ENCODE results near the gene SVOPL. TPM values are rescaled to one million over a fixed set of nuclear protein-coding genes. Genes with fewer than 3 reads are reported as not detected.

The SVOPL gene
- total RNA-seq, 4 donors from 2014 or later: 0.28 to 1.5 TPM; not detected in 2

DNA sequence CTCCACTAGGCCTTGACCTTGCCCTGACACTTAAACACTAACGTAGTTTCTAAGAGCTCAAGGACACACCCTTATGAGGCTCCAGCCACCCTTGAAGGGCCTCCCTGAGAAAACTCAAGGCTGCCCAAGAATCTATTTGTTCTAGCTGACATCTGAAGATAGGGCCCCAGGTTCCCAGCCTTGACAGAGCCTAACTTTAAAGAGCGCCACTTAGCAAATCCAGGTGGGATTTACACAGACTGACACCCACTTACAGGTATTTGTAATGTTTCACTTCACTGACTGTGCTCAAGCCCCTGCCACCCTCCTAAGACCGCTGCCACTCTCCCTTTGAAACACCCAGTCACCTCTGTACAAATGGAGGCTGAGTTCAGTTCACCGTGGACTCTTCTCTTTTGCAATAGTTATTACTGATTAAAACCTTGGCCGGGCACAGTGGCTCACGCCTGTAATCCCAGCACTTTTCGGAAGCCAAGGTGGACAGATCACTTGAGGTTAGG lies 90.4 kb downstream of the SVOPL start:
- no peak for DNase-seq
- no peak for TF ChIP-seq POLR2A (IDR thresholded peaks at IDR 0.05)
- TF ChIP-seq, protein P1, sequence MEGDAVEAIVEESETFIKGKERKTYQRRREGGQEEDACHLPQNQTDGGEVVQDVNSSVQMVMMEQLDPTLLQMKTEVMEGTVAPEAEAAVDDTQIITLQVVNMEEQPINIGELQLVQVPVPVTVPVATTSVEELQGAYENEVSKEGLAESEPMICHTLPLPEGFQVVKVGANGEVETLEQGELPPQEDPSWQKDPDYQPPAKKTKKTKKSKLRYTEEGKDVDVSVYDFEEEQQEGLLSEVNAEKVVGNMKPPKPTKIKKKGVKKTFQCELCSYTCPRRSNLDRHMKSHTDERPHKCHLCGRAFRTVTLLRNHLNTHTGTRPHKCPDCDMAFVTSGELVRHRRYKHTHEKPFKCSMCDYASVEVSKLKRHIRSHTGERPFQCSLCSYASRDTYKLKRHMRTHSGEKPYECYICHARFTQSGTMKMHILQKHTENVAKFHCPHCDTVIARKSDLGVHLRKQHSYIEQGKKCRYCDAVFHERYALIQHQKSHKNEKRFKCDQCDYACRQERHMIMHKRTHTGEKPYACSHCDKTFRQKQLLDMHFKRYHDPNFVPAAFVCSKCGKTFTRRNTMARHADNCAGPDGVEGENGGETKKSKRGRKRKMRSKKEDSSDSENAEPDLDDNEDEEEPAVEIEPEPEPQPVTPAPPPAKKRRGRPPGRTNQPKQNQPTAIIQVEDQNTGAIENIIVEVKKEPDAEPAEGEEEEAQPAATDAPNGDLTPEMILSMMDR (IDR thresholded peaks at IDR 0.05): no peak

DNA sequence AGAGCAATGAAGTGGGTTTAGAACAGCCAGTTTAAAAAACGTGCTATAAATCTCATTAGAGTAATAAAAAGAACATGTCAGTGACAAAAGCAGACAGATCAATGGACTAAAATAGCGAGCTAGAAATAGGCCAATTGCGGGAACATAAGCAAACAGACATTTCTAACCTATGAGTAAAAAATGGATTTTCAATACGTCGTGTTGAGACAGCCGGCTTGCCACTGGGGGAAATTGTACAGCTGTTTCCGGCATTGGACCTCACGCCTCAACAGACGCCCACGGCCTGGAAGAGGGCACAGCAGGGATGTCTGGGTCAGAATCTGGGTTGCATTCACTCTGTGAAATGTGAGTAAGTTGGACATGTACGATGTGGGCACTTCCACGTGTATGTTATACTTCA lies 92.9 kb downstream of the SVOPL start:
- TF ChIP-seq, protein P1 (IDR thresholded peaks at IDR 0.05): no peak
- TF ChIP-seq POLR2A (IDR thresholded peaks at IDR 0.05): no peak
- H3K27me3 ChIP-seq: no peaks in the 10 kb centered on the region
- H3K4me3 ChIP-seq: no peak overlapping the region
- H3K9me3 ChIP-seq: no peaks in the 10 kb centered on the region
- H3K36me3 ChIP-seq: no peaks in the 10 kb centered on the region
- no peaks in the 10 kb centered on the region for H3K4me1 ChIP-seq
- DNase-seq: no peak
- intact Hi-C loops (cut with DNase I; ENCODE audit: low total_unique reads): no loop called here
- H3K27ac ChIP-seq: no peak overlapping the region

More for the DNA sequence above, 90.4 kb downstream of the SVOPL start:
- Histone ChIP-seq H3K4me1 (no peaks in the 10 kb centered on the region), H3K4me3 (no peak overlapping the region), H3K27me3 (no peaks in the 10 kb centered on the region), H3K9me3 (no peaks in the 10 kb centered on the region), H3K27ac (no peak overlapping the region), H3K36me3 (no peaks in the 10 kb centered on the region)
- intact Hi-C loops (cut with DNase I; ENCODE audit: low total_unique reads): no loop called here

DNA sequence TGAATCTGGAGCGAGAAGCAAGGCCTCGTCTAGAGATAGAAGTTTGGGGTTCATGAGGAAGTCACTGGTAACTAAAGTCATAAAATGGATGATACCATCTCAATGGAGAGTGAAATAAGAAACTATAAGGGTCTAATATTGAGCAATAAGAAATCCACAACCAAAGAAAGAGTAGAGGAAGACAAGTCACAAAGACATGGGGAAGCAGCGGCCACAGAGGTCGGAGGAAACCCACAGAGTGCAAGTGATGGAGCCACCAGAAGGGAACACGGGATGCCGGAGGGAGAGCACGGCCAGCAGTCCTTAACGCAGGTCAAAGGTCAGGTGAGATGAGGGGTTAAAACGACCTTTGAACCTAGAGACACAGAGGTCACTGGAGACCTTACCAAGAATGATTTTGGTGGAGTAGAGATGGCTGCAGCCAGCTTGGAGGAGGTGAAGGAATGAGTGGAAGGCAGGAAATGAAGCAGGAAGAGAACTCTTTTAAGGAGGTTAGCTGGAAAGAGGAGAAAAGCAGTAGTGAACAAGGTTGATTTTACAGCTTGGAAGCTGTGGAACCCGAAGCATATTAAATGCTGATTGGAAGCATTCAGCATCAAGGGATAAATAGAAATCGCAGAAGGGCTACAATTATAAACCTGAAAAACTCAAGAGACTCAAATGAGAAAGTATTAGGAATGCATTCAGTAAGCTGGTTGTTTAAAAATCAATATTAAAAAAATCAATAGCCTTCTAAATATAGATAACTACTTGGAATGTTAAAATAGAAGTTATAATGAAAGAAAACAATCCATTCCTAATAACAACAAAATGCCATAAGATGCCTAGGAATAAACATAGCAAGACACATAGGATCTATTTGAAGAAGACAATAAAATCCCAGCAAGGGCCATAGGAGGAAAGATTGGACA lies 93.7 kb downstream of the SVOPL start:
- no peak for DNase-seq
- no peak overlapping the region for H3K27ac ChIP-seq
- no peaks in the 10 kb centered on the region for H3K27me3 ChIP-seq
- no peaks in the 10 kb centered on the region for H3K9me3 ChIP-seq
- H3K36me3 ChIP-seq: no peaks in the 10 kb centered on the region
- intact Hi-C loops (cut with DNase I; ENCODE audit: low total_unique reads): no loop called here
- H3K4me1 ChIP-seq: no peaks in the 10 kb centered on the region
- TF ChIP-seq POLR2A (IDR thresholded peaks at IDR 0.05): no peak
- TF ChIP-seq, protein P1 (IDR thresholded peaks at IDR 0.05): no peak
- H3K4me3 ChIP-seq: no peak overlapping the region

GRCh38 chr7:138606236-138606635 lies 94.9 kb downstream of the SVOPL start:
- DNase-seq: no peak
- intact Hi-C loops (cut with DNase I; ENCODE audit: low total_unique reads): no loop called here

More at GRCh38 chr7:138606236-138606635, 94.9 kb downstream of the SVOPL start:
- H3K9me3 ChIP-seq: no peaks in the 10 kb centered on the region
- TF ChIP-seq POLR2A (IDR thresholded peaks at IDR 0.05): no peak
- TF ChIP-seq, protein P1 (IDR thresholded peaks at IDR 0.05): no peak
- no peaks in the 10 kb centered on the region for H3K27me3 ChIP-seq
- H3K27ac ChIP-seq: no peak overlapping the region
- no peaks in the 10 kb centered on the region for H3K4me1 ChIP-seq
- no peaks in the 10 kb centered on the region for H3K36me3 ChIP-seq
- no peak overlapping the region for H3K4me3 ChIP-seq

All from uterus (tissue), 4 donors.